AG04449 (cell line): ENCODE measurements around the gene TMTC3.

Experiments
- CTCF ChIA-PET: fragments of 350-600 bp; formaldehyde crosslinking; extraction: SDS; loops from one replicate; lab custom pipeline; 2021; ENCODE audit warnings: antibody characterized with exemption; lab: Yijun Ruan, JAX
- POLR2A ChIA-PET: fragments of 400-600, 350-600 bp; formaldehyde crosslinking; extraction: SDS; loops from one replicate; lab custom pipeline; 2020; ENCODE audit warnings: antibody characterized with exemption, inconsistent platforms; lab: Yijun Ruan, JAX
- DNase-seq: peaks from one replicate; pipeline ENCODE4 v3.0.0-alpha.2; 2010; ENCODE audit warnings: low read depth, low spot score
- H3K4me3 ChIP-seq: 2 replicates; pipeline ENCODE4 v1.5.1; 2011; ENCODE audit warnings: low read depth, mild to moderate bottlenecking, control low read depth, low read length
- TF ChIP-seq, protein P1 (sequence below): IDR thresholded peaks from one replicate; pipeline ENCODE4 v1.5.1; 2011; ENCODE audit warnings: mild to moderate bottlenecking, moderate library complexity, low read length, control low read depth, inconsistent platforms; ENCODE audit not compliant: insufficient read depth; ENCODE audit errors: missing control alignments

The TMTC3 gene

DNA sequence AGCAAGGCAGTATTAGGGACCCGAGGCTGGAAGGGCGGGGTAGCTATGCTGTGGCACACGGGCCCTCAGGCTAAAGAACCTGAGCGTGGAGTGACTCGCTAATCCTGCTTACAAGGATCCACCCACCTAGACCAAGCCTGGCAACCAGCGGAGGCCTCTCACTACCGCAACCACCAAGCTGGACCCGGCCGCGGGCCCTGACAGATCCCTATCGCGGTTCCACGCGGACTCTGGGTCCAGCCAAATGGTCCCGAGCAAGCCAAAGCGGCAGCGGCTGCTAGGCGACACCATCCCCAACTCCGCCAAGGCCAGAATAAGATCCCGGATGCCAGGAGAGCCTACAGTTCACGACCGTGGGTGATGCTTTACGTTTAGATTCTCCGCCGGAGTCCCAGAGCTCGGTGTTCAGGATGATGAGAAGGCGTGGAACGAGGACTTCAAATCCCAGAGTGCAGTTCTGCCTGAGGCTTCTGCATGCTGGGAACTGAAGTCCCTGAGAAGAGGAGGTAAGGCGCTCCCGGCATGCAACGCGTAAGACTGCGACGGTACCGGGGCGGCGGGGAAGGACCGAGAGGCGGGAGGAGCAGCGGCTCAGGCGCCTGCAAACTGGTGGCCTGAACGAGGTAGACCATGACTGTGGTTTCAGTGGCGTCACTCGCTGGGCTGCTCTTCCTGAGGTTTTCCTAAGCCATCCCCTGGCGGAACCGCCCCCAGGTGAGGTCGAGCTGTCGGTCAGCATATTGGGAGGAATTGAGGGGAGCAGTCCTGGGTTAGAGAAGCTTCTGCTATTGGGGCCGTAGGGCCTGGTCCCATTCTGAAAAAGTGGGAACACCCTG, at the start of gene TMTC3, which contains the start of gene CEP290:
Gene TMTC3 (plus strand): TSS at position 534 of the 836 bp plus-strand sequence. CDS start 6,009 bp downstream, outside the sequence.
Gene CEP290 (minus strand): TSS at position 315 of the 836 bp plus-strand sequence. CDS start 781 bp downstream, outside the sequence.
- peak; percentile 97 for DNase-seq
- peak within 1 kb of the TSS; percentile 96 for H3K4me3 ChIP-seq
- TF ChIP-seq, protein P1, sequence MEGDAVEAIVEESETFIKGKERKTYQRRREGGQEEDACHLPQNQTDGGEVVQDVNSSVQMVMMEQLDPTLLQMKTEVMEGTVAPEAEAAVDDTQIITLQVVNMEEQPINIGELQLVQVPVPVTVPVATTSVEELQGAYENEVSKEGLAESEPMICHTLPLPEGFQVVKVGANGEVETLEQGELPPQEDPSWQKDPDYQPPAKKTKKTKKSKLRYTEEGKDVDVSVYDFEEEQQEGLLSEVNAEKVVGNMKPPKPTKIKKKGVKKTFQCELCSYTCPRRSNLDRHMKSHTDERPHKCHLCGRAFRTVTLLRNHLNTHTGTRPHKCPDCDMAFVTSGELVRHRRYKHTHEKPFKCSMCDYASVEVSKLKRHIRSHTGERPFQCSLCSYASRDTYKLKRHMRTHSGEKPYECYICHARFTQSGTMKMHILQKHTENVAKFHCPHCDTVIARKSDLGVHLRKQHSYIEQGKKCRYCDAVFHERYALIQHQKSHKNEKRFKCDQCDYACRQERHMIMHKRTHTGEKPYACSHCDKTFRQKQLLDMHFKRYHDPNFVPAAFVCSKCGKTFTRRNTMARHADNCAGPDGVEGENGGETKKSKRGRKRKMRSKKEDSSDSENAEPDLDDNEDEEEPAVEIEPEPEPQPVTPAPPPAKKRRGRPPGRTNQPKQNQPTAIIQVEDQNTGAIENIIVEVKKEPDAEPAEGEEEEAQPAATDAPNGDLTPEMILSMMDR = no peak
- ChIA-PET POLR2A (interaction anchor here (0.6 to 0.9 kb wide), 2 partner anchors 10 to 438 kb away, joined by 3 read pairs; partner anchors contain the start of gene KITLG), CTCF (interaction anchor here (0.8 to 1.2 kb wide), 4 partner anchors 13 to 983 kb away, joined by 3 to 4 read pairs (median 3); no protein-coding TSS in a partner anchor)

DNA sequence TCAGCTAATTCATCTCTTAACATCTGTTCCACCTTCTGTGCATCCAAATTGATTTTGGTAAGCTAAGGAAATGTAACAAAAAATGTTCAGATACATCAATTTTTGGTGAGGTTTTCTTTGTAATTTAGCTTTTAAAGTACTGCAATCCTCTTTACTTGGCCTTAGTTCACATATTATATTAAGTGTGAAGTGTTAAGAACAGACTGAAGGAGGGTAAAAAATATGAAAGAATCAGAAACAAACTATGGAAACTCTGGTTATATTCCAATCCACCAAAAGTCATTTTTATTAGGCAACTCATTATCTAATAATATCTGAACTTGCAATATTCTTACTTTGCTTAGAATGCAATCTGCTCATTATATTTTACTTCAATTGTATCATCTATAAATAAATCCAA, 49.3 kb upstream of the TMTC3 start:
- DNase-seq = no peak
- no peak overlapping the region for H3K4me3 ChIP-seq
- ChIA-PET CTCF (no interaction called here), POLR2A (no interaction called here)
- TF ChIP-seq, protein P1 = no peak

DNA sequence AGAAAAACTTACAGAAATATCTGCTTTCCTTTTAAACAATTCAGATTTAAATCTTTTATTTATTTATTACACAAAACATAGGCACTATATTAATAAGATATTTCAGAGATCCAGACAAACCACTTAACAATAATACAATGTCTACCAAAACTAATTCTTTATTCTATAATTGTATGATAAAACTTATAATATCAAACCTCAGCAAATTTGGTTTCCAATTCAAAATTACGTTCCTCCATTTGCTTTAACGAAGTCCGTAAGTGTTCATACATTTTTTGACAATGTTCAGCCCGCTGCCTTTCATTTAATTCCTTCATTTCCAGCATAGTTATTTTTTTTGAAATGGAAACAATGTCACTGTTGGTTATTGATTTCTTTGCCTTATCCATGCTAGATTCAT, 48.5 kb upstream of the TMTC3 start:
- no peak overlapping the region for H3K4me3 ChIP-seq
- DNase-seq = no peak
- ChIA-PET POLR2A (no interaction called here), CTCF (no interaction called here)
- TF ChIP-seq, protein P1 = no peak

DNA sequence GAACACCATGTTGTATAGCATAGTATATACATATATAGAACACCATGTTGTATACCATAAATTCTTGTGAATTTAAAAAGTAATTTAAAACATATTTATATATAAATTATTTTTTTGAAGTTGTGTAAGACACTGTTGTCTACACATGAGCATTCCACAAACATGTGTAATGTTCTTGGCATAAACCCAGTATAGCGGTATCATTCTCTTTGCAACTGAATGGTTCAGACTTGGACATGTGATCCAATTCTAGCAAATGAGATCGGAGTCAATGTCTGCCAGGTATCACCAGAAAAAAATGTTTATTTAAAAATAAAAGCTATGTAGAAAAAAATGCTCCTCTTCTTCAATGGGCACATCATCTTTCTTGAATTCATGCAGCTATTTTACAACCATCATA, 34.1 kb upstream of the TMTC3 start:
- ChIA-PET CTCF (interaction anchor here (1.4 kb wide), 1 partner anchor 909 kb away, joined by 5 read pairs; no protein-coding TSS in a partner anchor), POLR2A (no interaction called here)
- TF ChIP-seq, protein P1 = no peak
- no peak for DNase-seq
- H3K4me3 ChIP-seq = no peak overlapping the region

DNA sequence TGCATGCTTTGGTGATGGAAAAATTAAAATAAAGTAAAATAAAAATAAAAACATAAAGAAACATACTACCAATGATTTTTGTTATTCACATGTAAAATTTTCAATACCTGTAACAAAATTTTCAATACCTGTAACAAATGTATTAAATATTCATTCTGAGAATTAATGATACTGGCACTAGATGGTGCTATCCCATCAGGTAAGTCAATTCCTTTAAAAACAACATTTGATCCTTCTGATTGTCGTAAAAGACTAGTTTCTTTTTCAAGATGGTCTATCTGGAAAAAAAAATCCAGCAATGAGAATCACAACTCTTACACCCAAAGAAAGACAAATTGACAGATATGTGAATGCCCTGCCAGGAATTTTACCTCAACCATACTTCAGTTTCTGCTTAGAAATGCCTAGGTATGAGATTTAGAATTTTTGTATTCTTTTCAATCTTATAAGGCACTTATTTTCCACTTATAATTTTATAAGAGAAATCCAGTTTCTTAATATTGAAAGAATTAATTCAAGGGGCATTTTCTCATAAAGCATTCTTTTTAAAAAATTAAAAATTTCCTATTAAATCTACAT, 30.9 kb upstream of the TMTC3 start:
- TF ChIP-seq, protein P1 = no peak
- CTCF ChIA-PET = interaction anchor here (0.7 to 1.5 kb wide), 6 partner anchors 8 to 908 kb away, joined by 3 to 4 read pairs (median 3); no protein-coding TSS in a partner anchor
- POLR2A ChIA-PET = no interaction called here
- DNase-seq = no peak
- H3K4me3 ChIP-seq = no peak overlapping the region; the same call in 1 of the 2 replicates

DNA sequence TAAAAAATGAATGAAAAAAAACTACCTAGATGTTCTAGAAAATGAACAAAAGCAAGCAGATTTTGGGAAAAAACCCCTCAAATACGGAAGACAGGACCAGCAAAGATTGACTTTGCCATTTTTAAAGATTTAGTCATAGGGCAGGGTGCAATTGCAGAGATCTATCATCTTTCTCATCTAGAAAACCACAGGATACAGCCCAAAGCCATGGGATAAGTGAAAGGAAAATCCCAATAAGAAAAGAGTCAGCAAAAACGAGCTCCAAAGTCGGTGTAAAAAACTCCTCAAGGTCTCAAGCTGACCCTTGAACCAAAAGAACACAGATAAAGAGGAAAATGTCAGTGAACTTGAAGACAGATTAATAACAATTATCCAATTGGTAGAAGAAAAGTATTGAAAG, 28.2 kb upstream of the TMTC3 start:
- DNase-seq = no peak
- TF ChIP-seq, protein P1 = no peak
- POLR2A ChIA-PET = no interaction called here
- H3K4me3 ChIP-seq = no peak overlapping the region; the same call in 1 of the 2 replicates
- CTCF ChIA-PET = interaction anchor here (0.7 kb wide), 1 partner anchor 905 kb away, joined by 3 read pairs; no protein-coding TSS in a partner anchor
